ENCODE measurements around the gene SUCLG2. TPM values are rescaled to one million over a fixed set of nuclear protein-coding genes. Genes with fewer than 3 reads are reported as not detected.

Gene SUCLG2
- total and polyA plus RNA-seq, 2 donors (not counting 1 experiment from before 2014, with no cell fraction given) = 56.8 to 87.4 TPM

DNA sequence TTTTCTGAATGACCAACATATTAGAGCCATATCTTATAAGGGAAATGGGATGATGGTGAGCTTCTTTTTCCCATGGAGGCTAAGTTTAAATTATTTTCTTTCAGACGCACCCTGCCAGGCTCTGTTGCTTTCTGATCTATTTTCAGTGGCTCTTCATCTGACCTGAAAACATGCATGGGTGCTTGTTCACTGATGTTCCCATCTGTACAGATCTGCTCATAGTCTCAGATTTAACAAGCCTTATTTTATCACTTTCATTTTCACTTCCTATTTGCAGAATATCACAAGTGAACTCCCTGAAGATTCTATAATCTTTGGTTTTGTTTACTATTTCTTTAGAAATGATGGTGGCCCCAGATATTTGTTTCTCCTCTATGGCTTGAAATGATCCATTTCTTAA lies 31.1 kb upstream of the SUCLG2 start:
- Histone ChIP-seq H3K4me2 (ENCODE audit: extremely low read depth, insufficient read depth, low read length) (no peak overlapping the region), H3K27ac (ENCODE audit: insufficient read depth, low read length) (no peak overlapping the region)

DNA sequence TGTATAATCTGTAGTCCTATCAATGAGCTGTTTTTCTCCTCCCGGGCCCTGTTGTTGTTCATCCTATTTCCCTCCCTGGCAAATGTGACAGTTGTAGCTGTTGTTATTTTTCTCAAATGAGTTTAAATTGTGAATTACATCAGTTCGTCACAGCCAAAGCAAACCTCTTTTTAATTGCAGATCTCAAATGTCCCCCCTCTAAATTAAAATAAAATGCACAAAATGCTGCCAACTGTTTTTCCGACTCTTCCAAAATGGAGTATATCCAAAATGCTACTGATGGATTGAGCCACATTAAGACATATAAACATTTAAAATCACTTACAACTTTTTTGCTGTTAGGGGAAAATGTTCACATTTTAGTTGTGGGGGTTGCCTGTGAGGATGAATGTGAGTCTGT lies 29.8 kb upstream of the SUCLG2 start:
- Histone ChIP-seq H3K4me3 (replicated peaks in 1 of 4; ENCODE audit: control extremely low read depth in 1 of 4, insufficient read depth in 1 of 4, low read depth in 3 of 4, low read length in 4 of 4) (no peak overlapping the region), H3K9me3 (ENCODE audit: control insufficient read depth, insufficient read depth, low read depth, low read length) (no peaks in the 10 kb centered on the region), H3K4me2 (ENCODE audit: extremely low read depth, insufficient read depth, low read length) (no peak overlapping the region), H3K27ac (ENCODE audit: insufficient read depth, low read length) (no peak overlapping the region), H3K79me2 (ENCODE audit: control insufficient read depth, insufficient read depth, low read length) (no peaks in the 10 kb centered on the region), H4K20me1 (ENCODE audit: control insufficient read depth, extremely low read depth, insufficient read depth, low read length) (no peaks in the 10 kb centered on the region), H2AFZ (ENCODE audit: low read length) (no peak overlapping the region), H3K36me3 (ENCODE audit: control insufficient read depth, insufficient read depth, low read length) (no peaks in the 10 kb centered on the region), H3K4me1 (ENCODE audit: control insufficient read depth, extremely low read depth, insufficient read depth, low read length) (no peaks in the 10 kb centered on the region), H3K27me3 (ENCODE audit: control insufficient read depth, insufficient read depth, low read length) (no peaks in the 10 kb centered on the region), H3K9ac (ENCODE audit: insufficient read depth, low read length) (no peak overlapping the region)
- no peak for DNase-seq (ENCODE audit: low read depth in 2 of 2)
- no peak for TF ChIP-seq EZH2 (IDR thresholded peaks at IDR 0.05; ENCODE audit: low read length, missing control alignments)
- TF ChIP-seq, protein P1, sequence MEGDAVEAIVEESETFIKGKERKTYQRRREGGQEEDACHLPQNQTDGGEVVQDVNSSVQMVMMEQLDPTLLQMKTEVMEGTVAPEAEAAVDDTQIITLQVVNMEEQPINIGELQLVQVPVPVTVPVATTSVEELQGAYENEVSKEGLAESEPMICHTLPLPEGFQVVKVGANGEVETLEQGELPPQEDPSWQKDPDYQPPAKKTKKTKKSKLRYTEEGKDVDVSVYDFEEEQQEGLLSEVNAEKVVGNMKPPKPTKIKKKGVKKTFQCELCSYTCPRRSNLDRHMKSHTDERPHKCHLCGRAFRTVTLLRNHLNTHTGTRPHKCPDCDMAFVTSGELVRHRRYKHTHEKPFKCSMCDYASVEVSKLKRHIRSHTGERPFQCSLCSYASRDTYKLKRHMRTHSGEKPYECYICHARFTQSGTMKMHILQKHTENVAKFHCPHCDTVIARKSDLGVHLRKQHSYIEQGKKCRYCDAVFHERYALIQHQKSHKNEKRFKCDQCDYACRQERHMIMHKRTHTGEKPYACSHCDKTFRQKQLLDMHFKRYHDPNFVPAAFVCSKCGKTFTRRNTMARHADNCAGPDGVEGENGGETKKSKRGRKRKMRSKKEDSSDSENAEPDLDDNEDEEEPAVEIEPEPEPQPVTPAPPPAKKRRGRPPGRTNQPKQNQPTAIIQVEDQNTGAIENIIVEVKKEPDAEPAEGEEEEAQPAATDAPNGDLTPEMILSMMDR (conservative IDR thresholded peaks at IDR 0.05 in 1 of 2, IDR thresholded peaks at IDR 0.05 in 1 of 2; ENCODE audit: low read depth in 1 of 2, low read length in 2 of 2) = no peak

More for the DNA sequence above, 31.1 kb upstream of the SUCLG2 start:
- TF ChIP-seq EZH2 (IDR thresholded peaks at IDR 0.05; ENCODE audit: low read length, missing control alignments) = no peak
- TF ChIP-seq, protein P1 (conservative IDR thresholded peaks at IDR 0.05 in 1 of 2, IDR thresholded peaks at IDR 0.05 in 1 of 2; ENCODE audit: low read depth in 1 of 2, low read length in 2 of 2) = no peak
- H3K9ac ChIP-seq (ENCODE audit: insufficient read depth, low read length) = no peak overlapping the region
- no peak overlapping the region for H3K4me3 ChIP-seq (replicated peaks in 1 of 4; ENCODE audit: control extremely low read depth in 1 of 4, insufficient read depth in 1 of 4, low read depth in 3 of 4, low read length in 4 of 4)
- no peaks in the 10 kb centered on the region for H4K20me1 ChIP-seq (ENCODE audit: control insufficient read depth, extremely low read depth, insufficient read depth, low read length)
- DNase-seq (ENCODE audit: low read depth in 2 of 2) = no peak
- H3K36me3 ChIP-seq (ENCODE audit: control insufficient read depth, insufficient read depth, low read length) = no peaks in the 10 kb centered on the region
- H3K9me3 ChIP-seq (ENCODE audit: control insufficient read depth, insufficient read depth, low read depth, low read length) = no peaks in the 10 kb centered on the region
- H3K4me1 ChIP-seq (ENCODE audit: control insufficient read depth, extremely low read depth, insufficient read depth, low read length) = no peaks in the 10 kb centered on the region
- no peaks in the 10 kb centered on the region for H3K27me3 ChIP-seq (ENCODE audit: control insufficient read depth, insufficient read depth, low read length)
- H3K79me2 ChIP-seq (ENCODE audit: control insufficient read depth, insufficient read depth, low read length) = no peaks in the 10 kb centered on the region
- H2AFZ ChIP-seq (ENCODE audit: low read length) = no peak overlapping the region

DNA sequence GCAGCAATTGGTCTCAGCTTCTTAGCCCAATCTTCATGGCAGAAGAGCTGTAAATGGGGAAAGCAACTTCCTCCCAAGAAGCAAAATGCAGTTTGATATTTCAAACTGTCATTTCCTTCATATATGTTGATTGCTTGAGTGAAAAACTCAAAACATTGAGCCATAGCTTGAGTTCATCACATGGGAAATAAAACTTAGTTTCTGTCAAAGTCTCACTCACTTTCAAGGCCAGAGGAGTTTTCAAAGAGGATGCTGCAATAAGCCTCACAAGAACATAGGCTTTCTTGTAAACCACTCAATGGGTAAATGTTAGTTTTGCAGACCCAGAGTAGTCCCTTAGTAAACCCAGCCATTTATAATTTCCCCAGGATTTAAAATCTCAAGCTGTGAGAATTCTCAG lies 29.1 kb upstream of the SUCLG2 start:
- TF ChIP-seq, protein P1 (conservative IDR thresholded peaks at IDR 0.05 in 1 of 2, IDR thresholded peaks at IDR 0.05 in 1 of 2; ENCODE audit: low read depth in 1 of 2, low read length in 2 of 2) = no peak
- no peak for TF ChIP-seq EZH2 (IDR thresholded peaks at IDR 0.05; ENCODE audit: low read length, missing control alignments)
- H2AFZ ChIP-seq (ENCODE audit: low read length) = no peak overlapping the region
- H3K4me1 ChIP-seq (ENCODE audit: control insufficient read depth, extremely low read depth, insufficient read depth, low read length) = no peaks in the 10 kb centered on the region

More for the DNA sequence above, 29.1 kb upstream of the SUCLG2 start:
- DNase-seq (ENCODE audit: low read depth in 2 of 2) = no peak
- H3K27me3 ChIP-seq (ENCODE audit: control insufficient read depth, insufficient read depth, low read length) = no peaks in the 10 kb centered on the region
- H3K9me3 ChIP-seq (ENCODE audit: control insufficient read depth, insufficient read depth, low read depth, low read length) = no peaks in the 10 kb centered on the region
- no peak overlapping the region for H3K27ac ChIP-seq (ENCODE audit: insufficient read depth, low read length)
- no peak overlapping the region for H3K4me2 ChIP-seq (ENCODE audit: extremely low read depth, insufficient read depth, low read length)
- no peaks in the 10 kb centered on the region for H3K36me3 ChIP-seq (ENCODE audit: control insufficient read depth, insufficient read depth, low read length)
- no peak overlapping the region for H3K4me3 ChIP-seq (replicated peaks in 1 of 4; ENCODE audit: control extremely low read depth in 1 of 4, insufficient read depth in 1 of 4, low read depth in 3 of 4, low read length in 4 of 4)
- no peaks in the 10 kb centered on the region for H3K79me2 ChIP-seq (ENCODE audit: control insufficient read depth, insufficient read depth, low read length)
- H4K20me1 ChIP-seq (ENCODE audit: control insufficient read depth, extremely low read depth, insufficient read depth, low read length) = no peaks in the 10 kb centered on the region
- H3K9ac ChIP-seq (ENCODE audit: insufficient read depth, low read length) = no peak overlapping the region
